ENCODE data around the gene FLAD1.

Gene FLAD1

DNA sequence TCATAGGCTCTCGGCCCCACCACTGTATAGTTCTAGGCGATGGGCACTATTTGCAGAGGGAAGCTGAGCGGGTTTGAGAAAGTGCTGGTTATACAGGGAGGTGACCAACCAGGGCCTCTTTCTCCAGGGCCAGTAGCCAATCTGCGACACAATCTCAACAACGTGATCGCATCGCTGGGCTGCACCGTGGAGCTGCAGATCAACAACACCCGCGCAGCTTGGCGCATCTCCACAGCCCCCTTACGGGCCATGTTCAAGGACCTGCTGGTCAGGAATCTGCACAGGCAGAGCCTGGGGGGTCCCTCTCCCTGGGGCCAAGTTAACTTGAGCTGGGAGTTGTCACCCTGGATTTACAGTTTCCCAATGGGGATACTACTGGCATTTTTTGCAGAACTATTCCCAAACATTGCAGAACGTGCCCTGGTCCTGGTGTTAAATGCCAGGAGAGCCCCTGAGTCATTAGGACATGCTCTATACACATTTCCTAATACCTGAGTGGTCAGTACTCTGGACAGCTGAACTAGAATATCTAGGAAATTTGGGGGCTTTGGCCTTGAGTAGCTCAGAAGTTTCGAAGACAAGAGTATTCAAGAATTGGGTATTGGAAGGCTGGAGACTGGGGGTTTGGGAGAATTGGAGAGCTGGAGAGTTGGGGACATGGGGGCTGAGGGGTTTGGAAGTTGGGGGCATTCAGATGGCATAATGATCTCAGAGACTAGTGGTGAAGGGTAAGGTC lies 57.4 kb downstream of the FLAD1 start:
- no peak for DNase-seq
